Gastroesophageal sphincter (tissue), 4 donors: Measurements from ENCODE around the gene GCSAML. TPM values are rescaled to one million over a fixed set of nuclear protein-coding genes. Genes with fewer than 3 reads are reported as not detected.

ENCODE experiments used
- ATAC-seq: fragments of 150-250 bp; one replicate; pipeline ENCODE4 v1.9.1; 2016; ENCODE audit warnings: mild to moderate bottlenecking, moderate library complexity
- H3K27ac ChIP-seq, 4 donors: fragments of 200-600 bp; sonication (generic) in 3 of 4; 1 replicate in 3 of 4; 2 replicates in 1 of 4; pipeline ENCODE4 v1.5.1; 2016 to 2019
- H3K27me3 ChIP-seq: fragments of 200-600 bp; sonication (generic); one replicate; pipeline ENCODE4 v1.5.1; 2019
- H3K36me3 ChIP-seq, 2 donors: fragments of 200-600 bp; sonication (generic); one replicate each; pipeline ENCODE4 v1.5.1; 2019; ENCODE audit warnings: control low read depth in 1 of 2
- H3K4me1 ChIP-seq, 3 donors: fragments of 200-600 bp; sonication (generic); 1 replicate in 2 of 3; 2 replicates in 1 of 3; pipeline ENCODE4 v1.5.1; 2016 to 2019; ENCODE audit warnings: control low read depth in 2 of 3
- H3K4me3 ChIP-seq, 2 donors: fragments of 200-600 bp; sonication (generic); one replicate each; pipeline ENCODE4 v1.5.1; 2019; ENCODE audit warnings: mild to moderate bottlenecking in 1 of 2, moderate library complexity in 1 of 2
- H3K9me3 ChIP-seq, 3 donors: fragments of 200-600 bp; sonication (generic); one replicate each; pipeline ENCODE4 v1.5.1; 2017 to 2019; ENCODE audit warnings: control low read depth in 2 of 3
- CTCF ChIP-seq, 4 experiments: fragments of 200-600 bp in 2 of 4; fragments of 450-650 bp in 2 of 4; sonication (generic) in 1 of 4; IDR thresholded peaks; one replicate each; pipeline ENCODE4 v1.5.1; 2017 to 2019; ENCODE audit warnings: antibody characterized with exemption in 4 of 4, mild to moderate bottlenecking in 2 of 4, moderate library complexity in 2 of 4
- EP300 ChIP-seq: sonication (generic); formaldehyde crosslinking; IDR thresholded peaks from one replicate; pipeline ENCODE4 v1.6.1; 2017; ENCODE audit warnings: antibody characterized with exemption, mild to moderate bottlenecking
- POLR2A ChIP-seq, 2 donors: fragments of 450-650 bp; IDR thresholded peaks; one replicate each; pipeline ENCODE4 v1.6.1; 2017; ENCODE audit warnings: antibody characterized with exemption in 2 of 2, mild to moderate bottlenecking in 2 of 2, moderate library complexity in 1 of 2
- POLR2AphosphoS5 ChIP-seq: sonication (generic); formaldehyde crosslinking; IDR thresholded peaks from one replicate; pipeline ENCODE4 v1.6.1; 2017; ENCODE audit warnings: antibody characterized with exemption
- WGBS, 2 donors: methylation state at CpG; one replicate each; pipeline ENCODE4 v1.1.5; 2018; ENCODE audit warnings: low coverage in 1 of 2; 5-methylcytosine and 5-hydroxymethylcytosine counted together
- total RNA-seq, 4 donors: library from RNA; depleted of rRNA; stranded (reverse); fragments of >200 nt; gene quantifications; one replicate each; pipeline ENCODE4 v1.1.0, GENCODE V29; 2016

Gene GCSAML
- total RNA-seq, 4 donors from 2014 or later, result 0.31 to 4.1 (median 0.69) TPM

- H3K36me3 ChIP-seq, result no peaks in the 10 kb centered on the region
- 35% methylated on average over 1 of the region's 1 CpG; no CpG with 5 or more reads in 1 of the 2 donors for WGBS, 2 donors
- ATAC-seq, result no peak
- H3K4me3 ChIP-seq, result no peak overlapping the region
- H3K27ac ChIP-seq, result no peak overlapping the region
- H3K4me1 ChIP-seq, result no peaks in the 10 kb centered on the region
- peaks cover 6% of the 10 kb centered on the region for H3K27me3 ChIP-seq
- TF ChIP-seq POLR2A (IDR thresholded peaks at IDR 0.05) (no peak), POLR2AphosphoS5 (no peak), CTCF (IDR thresholded peaks at IDR 0.05) (no peak), EP300 (no peak)
- H3K9me3 ChIP-seq, result peaks cover 0 to 3% (median 0%) of the 10 kb centered on the region in 3 donors
Observed at GRCh38 chr1:247574236-247574635, 25.3 kb downstream of the GCSAML start.

- H3K9me3 ChIP-seq, result peaks cover 0 to 3% (median 0%) of the 10 kb centered on the region in 3 donors
- no peaks in the 10 kb centered on the region for H3K4me1 ChIP-seq
- ATAC-seq, result no peak
- H3K36me3 ChIP-seq, result no peaks in the 10 kb centered on the region
- peaks cover 6% of the 10 kb centered on the region for H3K27me3 ChIP-seq
- no peak overlapping the region for H3K27ac ChIP-seq
- no peak overlapping the region for H3K4me3 ChIP-seq
- no peak for TF ChIP-seq POLR2AphosphoS5
- TF ChIP-seq CTCF (IDR thresholded peaks at IDR 0.05), result no peak
- no peak for TF ChIP-seq EP300
- TF ChIP-seq POLR2A (IDR thresholded peaks at IDR 0.05), result no peak
Observed at GRCh38 chr1:247574664-247575063, 25.7 kb downstream of the GCSAML start.

GRCh38 chr1:247576514-247576913, 27.6 kb downstream of the GCSAML start:
- ATAC-seq, result no peak
- H3K27me3 ChIP-seq, result peaks cover 6% of the 10 kb centered on the region
- H3K9me3 ChIP-seq, result no peaks in the 10 kb centered on the region
- no peak overlapping the region for H3K27ac ChIP-seq
- TF ChIP-seq EP300, result no peak
- no peak for TF ChIP-seq POLR2A (IDR thresholded peaks at IDR 0.05)
- no peak for TF ChIP-seq CTCF (IDR thresholded peaks at IDR 0.05)
- TF ChIP-seq POLR2AphosphoS5, result no peak
- 43 to 57% methylated on average over 3 of the region's 3 CpGs for WGBS, 2 donors
- H3K36me3 ChIP-seq, result no peaks in the 10 kb centered on the region
- no peak overlapping the region for H3K4me3 ChIP-seq
- no peaks in the 10 kb centered on the region for H3K4me1 ChIP-seq

GRCh38 chr1:247578946-247579460, 30.1 kb downstream of the GCSAML start:
- Histone ChIP-seq H3K36me3 (no peaks in the 10 kb centered on the region), H3K27me3 (no peaks in the 10 kb centered on the region), H3K27ac (no peak overlapping the region), H3K9me3 (no peaks in the 10 kb centered on the region), H3K4me1 (no peaks in the 10 kb centered on the region), H3K4me3 (no peak overlapping the region)
- WGBS, 2 donors, result 84 to 86% methylated on average over 3 of the region's 5 CpGs
- no peak for ATAC-seq
- no peak for TF ChIP-seq POLR2A (IDR thresholded peaks at IDR 0.05)
- TF ChIP-seq CTCF (IDR thresholded peaks at IDR 0.05), result no peak
- TF ChIP-seq EP300, result no peak
- no peak for TF ChIP-seq POLR2AphosphoS5

- Histone ChIP-seq H3K27me3 (no peaks in the 10 kb centered on the region), H3K4me1 (no peaks in the 10 kb centered on the region), H3K4me3 (no peak within 1 kb of the TSS), H3K36me3 (no peaks in the 10 kb centered on the region), H3K27ac (no peak within 1 kb of the TSS), H3K9me3 (peaks cover 0 to 7% (median 0%) of the 10 kb centered on the region in 3 donors)
- no peak for ATAC-seq
- 75 to 91% methylated on average over 2 of the region's 2 CpGs for WGBS, 2 donors
- TF ChIP-seq POLR2A (IDR thresholded peaks at IDR 0.05) (no peak), CTCF (IDR thresholded peaks at IDR 0.05) (no peak), POLR2AphosphoS5 (no peak), EP300 (no peak)
Observed at GRCh38 chr1:247588060-247588459, 39.1 kb downstream of the GCSAML start, which contains the start of gene OR2G2. Gene OR2G2, plus strand, starts transcription at chr1:247588360. Its CDS starts 0 bp downstream, at chr1:247588360.
